Peyer's patch (tissue), 4 donors: Measurements from ENCODE around the gene FKBP10.

Experiments
- POLR2A ChIP-seq, 2 donors: fragments of 450-650 bp; IDR thresholded peaks; one replicate each; pipeline ENCODE4 v1.5.1; 2017; ENCODE audit warnings: antibody characterized with exemption in 2 of 2, mild to moderate bottlenecking in 2 of 2, moderate library complexity in 2 of 2
- TF ChIP-seq, protein P1 (sequence below), 6 experiments: fragments of 450-650 bp in 4 of 6; fragments of 200-600 bp in 2 of 6; sonication (generic) in 1 of 6; IDR thresholded peaks; one replicate each; pipeline ENCODE4 v1.5.1; 2017 to 2019; ENCODE audit warnings: antibody characterized with exemption in 6 of 6, mild to moderate bottlenecking in 3 of 6, moderate library complexity in 1 of 6

DNA sequence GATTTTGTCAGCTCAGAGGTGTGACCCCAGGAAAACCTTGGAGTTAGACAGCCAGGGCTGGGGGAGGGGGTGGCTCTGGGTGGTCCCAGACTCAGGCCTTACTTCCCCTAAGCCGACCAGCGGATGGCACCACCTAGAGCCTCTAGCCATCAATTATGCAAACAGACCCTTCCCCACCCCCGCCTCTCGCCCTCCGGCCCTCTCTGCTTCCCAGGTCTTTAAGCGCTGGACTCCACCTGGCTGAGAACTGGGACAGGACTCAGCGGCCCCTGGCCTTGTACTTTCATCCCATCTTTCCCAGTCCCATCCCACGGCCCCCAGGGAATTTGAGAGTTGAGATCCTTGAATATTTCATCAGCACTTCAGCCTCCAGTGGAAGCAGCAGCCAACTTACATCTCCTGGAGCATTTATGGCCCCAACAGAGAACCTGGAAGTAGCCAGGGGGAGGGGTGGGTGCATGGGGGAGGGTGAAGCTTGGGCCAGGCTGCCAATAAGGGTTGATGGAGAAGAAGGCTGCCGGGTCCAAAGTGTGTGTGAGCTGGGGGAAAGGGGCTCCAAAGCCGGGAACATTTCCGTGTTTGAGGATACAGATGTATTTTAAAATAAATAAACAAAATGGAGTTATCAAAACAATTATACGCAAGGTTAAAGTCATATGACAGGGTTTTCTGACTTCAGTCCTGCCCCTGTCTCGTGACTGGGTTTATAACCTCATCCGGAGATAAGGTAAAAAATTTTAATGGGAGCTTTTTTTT, 18.8 kb upstream of the FKBP10 start:
- TF ChIP-seq, protein P1, sequence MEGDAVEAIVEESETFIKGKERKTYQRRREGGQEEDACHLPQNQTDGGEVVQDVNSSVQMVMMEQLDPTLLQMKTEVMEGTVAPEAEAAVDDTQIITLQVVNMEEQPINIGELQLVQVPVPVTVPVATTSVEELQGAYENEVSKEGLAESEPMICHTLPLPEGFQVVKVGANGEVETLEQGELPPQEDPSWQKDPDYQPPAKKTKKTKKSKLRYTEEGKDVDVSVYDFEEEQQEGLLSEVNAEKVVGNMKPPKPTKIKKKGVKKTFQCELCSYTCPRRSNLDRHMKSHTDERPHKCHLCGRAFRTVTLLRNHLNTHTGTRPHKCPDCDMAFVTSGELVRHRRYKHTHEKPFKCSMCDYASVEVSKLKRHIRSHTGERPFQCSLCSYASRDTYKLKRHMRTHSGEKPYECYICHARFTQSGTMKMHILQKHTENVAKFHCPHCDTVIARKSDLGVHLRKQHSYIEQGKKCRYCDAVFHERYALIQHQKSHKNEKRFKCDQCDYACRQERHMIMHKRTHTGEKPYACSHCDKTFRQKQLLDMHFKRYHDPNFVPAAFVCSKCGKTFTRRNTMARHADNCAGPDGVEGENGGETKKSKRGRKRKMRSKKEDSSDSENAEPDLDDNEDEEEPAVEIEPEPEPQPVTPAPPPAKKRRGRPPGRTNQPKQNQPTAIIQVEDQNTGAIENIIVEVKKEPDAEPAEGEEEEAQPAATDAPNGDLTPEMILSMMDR (IDR thresholded peaks at IDR 0.05): no peak
- TF ChIP-seq POLR2A (IDR thresholded peaks at IDR 0.05): peak in 1 of 2 donors; percentile 17
